HepG2 (cell line): ENCODE results near the gene CTU1. TPM values are rescaled to one million over a fixed set of nuclear protein-coding genes. Genes with fewer than 3 reads are reported as not detected.

Source experiments
- MATR3 ChIP-seq: sonication (generic); formaldehyde crosslinking; IDR thresholded peaks from 2 replicates; pipeline ENCODE4 v1.4.0; 2020; ENCODE audit warnings: missing genetic modification reagents
- MBD4 ChIP-seq: IDR thresholded peaks from 2 replicates; pipeline ENCODE4 v1.6.1; 2012; ENCODE audit warnings: low read length, inconsistent platforms, borderline replicate concordance
- MED13 ChIP-seq: sonication (generic); formaldehyde crosslinking; IDR thresholded peaks from 2 replicates; pipeline ENCODE4 v1.5.0; 2020; ENCODE audit warnings: missing genetic modification reagents
- MLLT10 ChIP-seq: sonication (generic); formaldehyde crosslinking; IDR thresholded peaks from 2 replicates; pipeline ENCODE4 v1.4.0; 2020; ENCODE audit warnings: missing genetic modification reagents
- PRPF4 ChIP-seq: fragments of 200-400 bp; formaldehyde crosslinking; IDR thresholded peaks from 2 replicates; pipeline ENCODE4 v1.6.1; 2016; ENCODE audit warnings: low read length, low read depth; ENCODE audit not compliant: poor library complexity, severe bottlenecking
- ZNF768 ChIP-seq: sonication (generic); formaldehyde crosslinking; IDR thresholded peaks from 2 replicates; pipeline ENCODE4 v1.4.0; 2020; ENCODE audit warnings: missing genetic modification reagents
- ZSCAN25 ChIP-seq: sonication (generic); formaldehyde crosslinking; IDR thresholded peaks from 2 replicates; pipeline ENCODE4 v1.8.0; 2022; ENCODE audit warnings: mild to moderate bottlenecking, missing genetic modification reagents
- polyA plus RNA-seq, 8 experiments: library from polyadenylated mRNA; depleted of rRNA in 3 of 8; stranded (reverse) in 7 of 8; unstranded in 1 of 8; fragments of >200 nt; fragmentation: Illumina TruSeq in 4 of 8; extraction: Trizol in 4 of 8; gene quantifications; 2 replicates each; pipeline versions ENCODE4 v1.2.1 to v1.2.3, GENCODE V29; 2011 to 2016; ENCODE audit warnings: low read depth in 4 of 8, missing spikeins in 1 of 8, mixed read lengths in 1 of 8; ENCODE audit not compliant: insufficient read depth in 1 of 8
- total RNA-seq, 5 experiments: library from RNA; depleted of rRNA; stranded (reverse); fragments of >200 nt; fragmentation: Illumina TruSeq; extraction: Trizol; gene quantifications; 2 replicates each; pipeline ENCODE4 v1.2.3, GENCODE V29; 2016; ENCODE audit warnings: low read depth in 1 of 5
- TF ChIP-seq, protein P1 (sequence below): sonication (generic); formaldehyde crosslinking; IDR thresholded peaks from 2 replicates; pipeline ENCODE4 v1.5.1; 2020; ENCODE audit warnings: mild to moderate bottlenecking, missing genetic modification reagents, borderline replicate concordance
- TF ChIP-seq, protein P2 (sequence below): sonication (generic); formaldehyde crosslinking; IDR thresholded peaks from 2 replicates; pipeline ENCODE4 v1.8.0; 2022; ENCODE audit warnings: mild to moderate bottlenecking, missing genetic modification reagents; ENCODE audit not compliant: insufficient replicate concordance
- TF ChIP-seq, protein P3 (sequence below): sonication (generic); formaldehyde crosslinking; IDR thresholded peaks from 2 replicates; pipeline ENCODE4 v1.4.0; 2020; ENCODE audit warnings: mild to moderate bottlenecking, low read depth, missing genetic modification reagents
- TF ChIP-seq, protein P4 (sequence below): sonication (generic); formaldehyde crosslinking; IDR thresholded peaks from 2 replicates; pipeline ENCODE4 v1.4.0; 2020; ENCODE audit warnings: missing genetic modification reagents

The CTU1 gene
- total and polyA plus RNA-seq, 2 of the 13 experiments (the other 11 are each of a cell fraction or from before 2014, with no cell fraction given): 1.9 to 2.9 TPM

DNA sequence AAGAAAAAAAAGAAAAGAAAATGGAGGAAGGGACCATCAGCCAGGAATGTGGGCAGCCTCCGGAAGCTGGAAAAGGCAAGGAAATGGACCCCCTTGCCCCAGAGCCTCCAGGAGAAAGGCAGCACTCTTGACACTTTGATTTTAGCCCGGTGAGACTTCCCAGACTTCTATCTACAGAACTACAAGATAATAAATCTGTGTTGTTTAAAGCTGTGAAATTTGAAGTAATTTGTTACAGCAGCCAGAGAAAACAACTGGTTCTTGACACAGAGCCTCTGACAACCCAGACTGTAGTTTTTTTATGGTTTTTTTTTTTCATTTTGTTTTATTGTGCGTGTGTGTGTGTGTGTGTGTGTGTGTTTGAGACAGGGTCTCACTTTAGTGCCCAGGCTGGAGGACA, 7.6 kb downstream of the CTU1 start (continued):
- TF ChIP-seq, protein P1, sequence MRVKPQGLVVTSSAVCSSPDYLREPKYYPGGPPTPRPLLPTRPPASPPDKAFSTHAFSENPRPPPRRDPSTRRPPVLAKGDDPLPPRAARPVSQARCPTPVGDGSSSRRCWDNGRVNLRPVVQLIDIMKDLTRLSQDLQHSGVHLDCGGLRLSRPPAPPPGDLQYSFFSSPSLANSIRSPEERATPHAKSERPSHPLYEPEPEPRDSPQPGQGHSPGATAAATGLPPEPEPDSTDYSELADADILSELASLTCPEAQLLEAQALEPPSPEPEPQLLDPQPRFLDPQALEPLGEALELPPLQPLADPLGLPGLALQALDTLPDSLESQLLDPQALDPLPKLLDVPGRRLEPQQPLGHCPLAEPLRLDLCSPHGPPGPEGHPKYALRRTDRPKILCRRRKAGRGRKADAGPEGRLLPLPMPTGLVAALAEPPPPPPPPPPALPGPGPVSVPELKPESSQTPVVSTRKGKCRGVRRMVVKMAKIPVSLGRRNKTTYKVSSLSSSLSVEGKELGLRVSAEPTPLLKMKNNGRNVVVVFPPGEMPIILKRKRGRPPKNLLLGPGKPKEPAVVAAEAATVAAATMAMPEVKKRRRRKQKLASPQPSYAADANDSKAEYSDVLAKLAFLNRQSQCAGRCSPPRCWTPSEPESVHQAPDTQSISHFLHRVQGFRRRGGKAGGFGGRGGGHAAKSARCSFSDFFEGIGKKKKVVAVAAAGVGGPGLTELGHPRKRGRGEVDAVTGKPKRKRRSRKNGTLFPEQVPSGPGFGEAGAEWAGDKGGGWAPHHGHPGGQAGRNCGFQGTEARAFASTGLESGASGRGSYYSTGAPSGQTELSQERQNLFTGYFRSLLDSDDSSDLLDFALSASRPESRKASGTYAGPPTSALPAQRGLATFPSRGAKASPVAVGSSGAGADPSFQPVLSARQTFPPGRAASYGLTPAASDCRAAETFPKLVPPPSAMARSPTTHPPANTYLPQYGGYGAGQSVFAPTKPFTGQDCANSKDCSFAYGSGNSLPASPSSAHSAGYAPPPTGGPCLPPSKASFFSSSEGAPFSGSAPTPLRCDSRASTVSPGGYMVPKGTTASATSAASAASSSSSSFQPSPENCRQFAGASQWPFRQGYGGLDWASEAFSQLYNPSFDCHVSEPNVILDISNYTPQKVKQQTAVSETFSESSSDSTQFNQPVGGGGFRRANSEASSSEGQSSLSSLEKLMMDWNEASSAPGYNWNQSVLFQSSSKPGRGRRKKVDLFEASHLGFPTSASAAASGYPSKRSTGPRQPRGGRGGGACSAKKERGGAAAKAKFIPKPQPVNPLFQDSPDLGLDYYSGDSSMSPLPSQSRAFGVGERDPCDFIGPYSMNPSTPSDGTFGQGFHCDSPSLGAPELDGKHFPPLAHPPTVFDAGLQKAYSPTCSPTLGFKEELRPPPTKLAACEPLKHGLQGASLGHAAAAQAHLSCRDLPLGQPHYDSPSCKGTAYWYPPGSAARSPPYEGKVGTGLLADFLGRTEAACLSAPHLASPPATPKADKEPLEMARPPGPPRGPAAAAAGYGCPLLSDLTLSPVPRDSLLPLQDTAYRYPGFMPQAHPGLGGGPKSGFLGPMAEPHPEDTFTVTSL (CRISPR knock-in tag): no peak
- TF ChIP-seq MBD4: no peak
- TF ChIP-seq, protein P2, sequence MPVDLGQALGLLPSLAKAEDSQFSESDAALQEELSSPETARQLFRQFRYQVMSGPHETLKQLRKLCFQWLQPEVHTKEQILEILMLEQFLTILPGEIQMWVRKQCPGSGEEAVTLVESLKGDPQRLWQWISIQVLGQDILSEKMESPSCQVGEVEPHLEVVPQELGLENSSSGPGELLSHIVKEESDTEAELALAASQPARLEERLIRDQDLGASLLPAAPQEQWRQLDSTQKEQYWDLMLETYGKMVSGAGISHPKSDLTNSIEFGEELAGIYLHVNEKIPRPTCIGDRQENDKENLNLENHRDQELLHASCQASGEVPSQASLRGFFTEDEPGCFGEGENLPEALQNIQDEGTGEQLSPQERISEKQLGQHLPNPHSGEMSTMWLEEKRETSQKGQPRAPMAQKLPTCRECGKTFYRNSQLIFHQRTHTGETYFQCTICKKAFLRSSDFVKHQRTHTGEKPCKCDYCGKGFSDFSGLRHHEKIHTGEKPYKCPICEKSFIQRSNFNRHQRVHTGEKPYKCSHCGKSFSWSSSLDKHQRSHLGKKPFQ (CRISPR knock-in tag): no peak
- TF ChIP-seq MED13: no peak
- no peak for TF ChIP-seq PRPF4
- TF ChIP-seq, protein P3, sequence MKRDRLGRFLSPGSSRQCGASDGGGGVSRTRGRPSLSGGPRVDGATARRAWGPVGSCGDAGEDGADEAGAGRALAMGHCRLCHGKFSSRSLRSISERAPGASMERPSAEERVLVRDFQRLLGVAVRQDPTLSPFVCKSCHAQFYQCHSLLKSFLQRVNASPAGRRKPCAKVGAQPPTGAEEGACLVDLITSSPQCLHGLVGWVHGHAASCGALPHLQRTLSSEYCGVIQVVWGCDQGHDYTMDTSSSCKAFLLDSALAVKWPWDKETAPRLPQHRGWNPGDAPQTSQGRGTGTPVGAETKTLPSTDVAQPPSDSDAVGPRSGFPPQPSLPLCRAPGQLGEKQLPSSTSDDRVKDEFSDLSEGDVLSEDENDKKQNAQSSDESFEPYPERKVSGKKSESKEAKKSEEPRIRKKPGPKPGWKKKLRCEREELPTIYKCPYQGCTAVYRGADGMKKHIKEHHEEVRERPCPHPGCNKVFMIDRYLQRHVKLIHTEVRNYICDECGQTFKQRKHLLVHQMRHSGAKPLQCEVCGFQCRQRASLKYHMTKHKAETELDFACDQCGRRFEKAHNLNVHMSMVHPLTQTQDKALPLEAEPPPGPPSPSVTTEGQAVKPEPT (CRISPR knock-in tag): no peak
- TF ChIP-seq ZSCAN25 (CRISPR knock-in tag): no peak
- no peak for TF ChIP-seq MLLT10 (CRISPR knock-in tag)
- no peak for TF ChIP-seq MATR3 (CRISPR knock-in tag)
- TF ChIP-seq ZNF768: no peak
- TF ChIP-seq, protein P4, sequence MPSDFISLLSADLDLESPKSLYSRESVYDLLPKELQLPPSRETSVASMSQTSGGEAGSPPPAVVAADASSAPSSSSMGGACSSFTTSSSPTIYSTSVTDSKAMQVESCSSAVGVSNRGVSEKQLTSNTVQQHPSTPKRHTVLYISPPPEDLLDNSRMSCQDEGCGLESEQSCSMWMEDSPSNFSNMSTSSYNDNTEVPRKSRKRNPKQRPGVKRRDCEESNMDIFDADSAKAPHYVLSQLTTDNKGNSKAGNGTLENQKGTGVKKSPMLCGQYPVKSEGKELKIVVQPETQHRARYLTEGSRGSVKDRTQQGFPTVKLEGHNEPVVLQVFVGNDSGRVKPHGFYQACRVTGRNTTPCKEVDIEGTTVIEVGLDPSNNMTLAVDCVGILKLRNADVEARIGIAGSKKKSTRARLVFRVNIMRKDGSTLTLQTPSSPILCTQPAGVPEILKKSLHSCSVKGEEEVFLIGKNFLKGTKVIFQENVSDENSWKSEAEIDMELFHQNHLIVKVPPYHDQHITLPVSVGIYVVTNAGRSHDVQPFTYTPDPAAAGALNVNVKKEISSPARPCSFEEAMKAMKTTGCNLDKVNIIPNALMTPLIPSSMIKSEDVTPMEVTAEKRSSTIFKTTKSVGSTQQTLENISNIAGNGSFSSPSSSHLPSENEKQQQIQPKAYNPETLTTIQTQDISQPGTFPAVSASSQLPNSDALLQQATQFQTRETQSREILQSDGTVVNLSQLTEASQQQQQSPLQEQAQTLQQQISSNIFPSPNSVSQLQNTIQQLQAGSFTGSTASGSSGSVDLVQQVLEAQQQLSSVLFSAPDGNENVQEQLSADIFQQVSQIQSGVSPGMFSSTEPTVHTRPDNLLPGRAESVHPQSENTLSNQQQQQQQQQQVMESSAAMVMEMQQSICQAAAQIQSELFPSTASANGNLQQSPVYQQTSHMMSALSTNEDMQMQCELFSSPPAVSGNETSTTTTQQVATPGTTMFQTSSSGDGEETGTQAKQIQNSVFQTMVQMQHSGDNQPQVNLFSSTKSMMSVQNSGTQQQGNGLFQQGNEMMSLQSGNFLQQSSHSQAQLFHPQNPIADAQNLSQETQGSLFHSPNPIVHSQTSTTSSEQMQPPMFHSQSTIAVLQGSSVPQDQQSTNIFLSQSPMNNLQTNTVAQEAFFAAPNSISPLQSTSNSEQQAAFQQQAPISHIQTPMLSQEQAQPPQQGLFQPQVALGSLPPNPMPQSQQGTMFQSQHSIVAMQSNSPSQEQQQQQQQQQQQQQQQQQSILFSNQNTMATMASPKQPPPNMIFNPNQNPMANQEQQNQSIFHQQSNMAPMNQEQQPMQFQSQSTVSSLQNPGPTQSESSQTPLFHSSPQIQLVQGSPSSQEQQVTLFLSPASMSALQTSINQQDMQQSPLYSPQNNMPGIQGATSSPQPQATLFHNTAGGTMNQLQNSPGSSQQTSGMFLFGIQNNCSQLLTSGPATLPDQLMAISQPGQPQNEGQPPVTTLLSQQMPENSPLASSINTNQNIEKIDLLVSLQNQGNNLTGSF (CRISPR knock-in tag): no peak
- TF ChIP-seq, all 625 proteins: peak for 0
